Thymus (tissue), 11 donors: ENCODE measurements around the gene ITGB1BP1. TPM values are rescaled to one million over a fixed set of nuclear protein-coding genes. Genes with fewer than 3 reads are reported as not detected.

Experiments
- DNase-seq, 9 donors: peaks; one replicate each; pipeline ENCODE4 v3.0.0-alpha.2; 2013; ENCODE audit warnings: low spot score in 9 of 9, low read depth in 6 of 9, missing footprints in 1 of 9
- H3K27ac ChIP-seq, 2 donors: one replicate each; pipeline ENCODE4 v1.5.1; 2013; ENCODE audit warnings: control low read depth in 1 of 2, low read depth in 1 of 2, low read length in 1 of 2, mild to moderate bottlenecking in 1 of 2, moderate library complexity in 1 of 2
- H3K27me3 ChIP-seq, 2 donors: one replicate each; pipeline ENCODE4 v1.5.1; 2013; ENCODE audit warnings: low read length in 1 of 2; ENCODE audit not compliant: control insufficient read depth in 2 of 2, insufficient read depth in 1 of 2
- H3K36me3 ChIP-seq, 2 donors: one replicate each; pipeline ENCODE4 v1.5.1; 2013; ENCODE audit warnings: low read length in 1 of 2, mild to moderate bottlenecking in 1 of 2, moderate library complexity in 1 of 2; ENCODE audit not compliant: control insufficient read depth in 2 of 2, insufficient read depth in 2 of 2
- H3K4me1 ChIP-seq, 2 donors: one replicate each; pipeline ENCODE4 v1.5.1; 2013; ENCODE audit warnings: low read length in 2 of 2; ENCODE audit not compliant: control insufficient read depth in 2 of 2, insufficient read depth in 2 of 2
- H3K4me3 ChIP-seq, 2 donors: one replicate each; pipeline ENCODE4 v1.5.1; 2013; ENCODE audit warnings: low read length in 2 of 2, control low read depth in 1 of 2, mild to moderate bottlenecking in 1 of 2
- H3K9me3 ChIP-seq, 2 donors: one replicate each; pipeline ENCODE4 v1.5.1; 2013; ENCODE audit warnings: low read length in 1 of 2, mild to moderate bottlenecking in 1 of 2; ENCODE audit not compliant: control insufficient read depth in 2 of 2, insufficient read depth in 1 of 2
- WGBS: extraction: QIAGEN DNeasy Blood & Tissue Kit; methylation state at CpG from one replicate; pipeline ENCODE4 v1.1.7; 2013; 5-methylcytosine and 5-hydroxymethylcytosine counted together
- polyA plus RNA-seq: library from polyadenylated mRNA; stranded (reverse); fragments of 200-250 nt; gene quantifications from one replicate; pipeline ENCODE4 v1.2.3, GENCODE V29; 2013
- total RNA-seq: library from RNA; stranded (reverse); fragments of 120-200 nt; gene quantifications from one replicate; pipeline ENCODE4 v1.2.4, GENCODE V29; 2013
- donor health status: healthy.

ITGB1BP1 gene
- total and polyA plus RNA-seq, 2 donors = 37.3 to 116 TPM

DNA sequence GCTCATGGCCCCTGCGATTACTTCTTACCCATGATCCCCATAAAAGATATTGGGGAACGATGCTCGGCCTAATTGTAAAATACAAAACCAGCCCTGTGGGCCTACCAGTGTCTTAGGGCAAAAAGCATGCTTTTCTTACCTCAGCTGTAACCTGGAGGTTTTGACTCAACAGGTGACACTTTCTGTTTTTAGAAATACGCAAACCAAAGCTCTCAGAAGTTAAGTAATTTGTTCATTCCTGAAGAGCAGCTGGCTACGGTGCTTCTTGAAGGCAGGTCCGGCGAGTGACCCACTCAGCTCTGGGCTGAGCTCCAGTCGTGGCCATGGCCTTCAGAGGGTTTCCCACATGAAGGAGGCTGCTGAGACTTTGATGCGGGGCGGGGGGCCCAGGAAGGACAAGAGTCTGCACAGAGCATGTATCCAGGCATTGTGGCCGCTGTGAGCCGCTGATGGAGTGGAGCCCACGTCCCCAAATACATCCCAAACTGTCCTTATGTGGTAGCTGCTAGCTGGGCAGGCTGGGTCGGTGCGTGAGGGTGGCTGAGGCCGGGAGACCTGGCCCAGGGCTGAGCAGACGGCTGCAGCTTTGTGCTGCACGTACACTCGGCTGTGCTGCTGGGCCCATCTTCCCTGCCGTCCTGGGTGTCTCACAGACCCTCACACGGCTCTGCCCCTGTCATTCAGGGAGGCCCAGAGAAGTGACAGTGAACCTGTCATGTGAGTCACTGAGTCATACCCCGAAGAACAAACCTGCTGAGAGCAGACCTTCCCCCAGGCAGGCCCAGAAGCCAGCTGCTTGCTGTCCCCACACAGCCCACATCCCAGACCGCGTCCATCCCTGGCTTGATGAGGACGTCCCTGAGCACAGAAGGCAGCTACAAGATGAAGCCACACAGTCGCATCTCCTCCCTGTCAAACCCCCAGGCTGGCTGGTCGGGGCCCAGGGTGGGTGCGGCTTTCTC is 34.1 kb downstream of the ITGB1BP1 start:
- Histone ChIP-seq H3K27ac (no peak overlapping the region), H3K27me3 (no peaks in the 10 kb centered on the region), H3K9me3 (no peaks in the 10 kb centered on the region), H3K4me3 (no peak overlapping the region), H3K36me3 (no peaks in the 10 kb centered on the region), H3K4me1 (no peaks in the 10 kb centered on the region)
- no peak for DNase-seq
- WGBS = 96% methylated on average over 28 of the region's 28 CpGs

DNA sequence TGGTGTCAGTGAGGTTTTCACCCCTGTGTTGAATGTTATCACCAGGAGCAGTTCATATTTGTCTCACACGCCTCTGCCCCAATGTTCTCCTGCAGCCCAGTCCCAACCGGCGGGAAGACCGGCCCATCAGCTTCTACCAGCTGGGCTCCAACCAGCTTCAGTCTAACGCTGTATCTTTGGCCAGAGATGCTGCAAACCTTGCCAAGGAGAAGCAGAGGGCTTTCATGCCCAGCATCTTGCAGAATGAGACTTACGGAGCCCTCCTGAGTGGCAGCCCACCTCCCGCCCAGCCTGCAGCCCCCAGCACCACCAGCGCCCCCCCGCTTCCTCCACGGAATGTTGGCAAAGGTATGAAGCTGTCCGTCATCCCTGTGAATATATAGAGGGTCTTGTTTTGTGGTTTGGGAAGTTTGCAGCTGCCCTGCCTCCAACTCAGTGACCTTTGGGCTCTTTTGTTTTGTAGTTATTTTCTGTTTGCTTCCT is 35.1 kb downstream of the ITGB1BP1 start:
- Histone ChIP-seq H3K36me3 (no peaks in the 10 kb centered on the region), H3K4me1 (no peaks in the 10 kb centered on the region), H3K4me3 (no peak overlapping the region), H3K27me3 (no peaks in the 10 kb centered on the region), H3K9me3 (no peaks in the 10 kb centered on the region), H3K27ac (no peak overlapping the region)
- 95% methylated on average over 11 of the region's 11 CpGs for WGBS
- no peak for DNase-seq

DNA sequence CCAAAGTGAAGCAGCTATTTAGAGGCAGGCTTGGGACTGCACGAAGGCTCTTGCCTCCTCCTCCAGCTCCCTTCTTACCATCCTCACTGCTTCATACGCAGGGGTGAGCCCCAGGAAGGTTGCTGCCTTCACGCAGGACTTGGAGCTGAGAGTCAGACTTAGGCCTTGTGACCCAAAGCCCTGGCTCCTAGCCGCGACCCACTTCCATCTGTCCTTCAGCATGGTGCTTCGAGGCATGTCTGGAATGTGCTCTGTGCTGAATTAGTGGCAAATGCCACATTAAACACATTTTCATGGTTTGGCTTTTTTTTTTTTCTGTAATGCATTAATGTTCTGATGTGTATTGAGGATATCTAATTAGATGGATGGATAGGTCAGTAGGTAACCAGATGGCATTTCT is 37.5 kb downstream of the ITGB1BP1 start:
- no peaks in the 10 kb centered on the region for H3K27me3 ChIP-seq
- H3K4me3 ChIP-seq = no peak overlapping the region
- no peaks in the 10 kb centered on the region for H3K36me3 ChIP-seq
- H3K4me1 ChIP-seq = no peaks in the 10 kb centered on the region
- H3K9me3 ChIP-seq = no peaks in the 10 kb centered on the region
- H3K27ac ChIP-seq = no peak overlapping the region
- WGBS = 97% methylated on average over 6 of the region's 6 CpGs
- no peak for DNase-seq

DNA sequence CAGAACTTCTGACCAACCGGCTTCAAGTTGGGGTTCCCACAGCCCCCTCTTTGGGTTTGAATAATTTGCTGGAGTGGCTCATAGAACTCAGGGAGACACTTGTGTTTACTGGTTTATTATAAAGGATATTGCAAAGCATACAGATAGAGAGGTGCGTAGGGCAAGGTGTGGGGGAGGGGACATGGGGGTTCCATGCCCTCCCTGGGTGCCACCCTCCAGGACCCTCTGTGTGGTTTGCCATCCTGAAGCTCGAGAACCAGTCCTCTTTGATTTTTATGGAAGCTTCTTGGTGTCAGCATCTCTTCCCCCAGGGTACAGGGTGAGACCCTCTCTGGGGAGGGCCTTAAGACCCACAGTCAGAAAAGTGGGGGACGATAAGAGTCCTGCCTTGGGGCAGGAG is 38.8 kb downstream of the ITGB1BP1 start:
- WGBS = 90% methylated on average over 4 of the region's 4 CpGs

DNA sequence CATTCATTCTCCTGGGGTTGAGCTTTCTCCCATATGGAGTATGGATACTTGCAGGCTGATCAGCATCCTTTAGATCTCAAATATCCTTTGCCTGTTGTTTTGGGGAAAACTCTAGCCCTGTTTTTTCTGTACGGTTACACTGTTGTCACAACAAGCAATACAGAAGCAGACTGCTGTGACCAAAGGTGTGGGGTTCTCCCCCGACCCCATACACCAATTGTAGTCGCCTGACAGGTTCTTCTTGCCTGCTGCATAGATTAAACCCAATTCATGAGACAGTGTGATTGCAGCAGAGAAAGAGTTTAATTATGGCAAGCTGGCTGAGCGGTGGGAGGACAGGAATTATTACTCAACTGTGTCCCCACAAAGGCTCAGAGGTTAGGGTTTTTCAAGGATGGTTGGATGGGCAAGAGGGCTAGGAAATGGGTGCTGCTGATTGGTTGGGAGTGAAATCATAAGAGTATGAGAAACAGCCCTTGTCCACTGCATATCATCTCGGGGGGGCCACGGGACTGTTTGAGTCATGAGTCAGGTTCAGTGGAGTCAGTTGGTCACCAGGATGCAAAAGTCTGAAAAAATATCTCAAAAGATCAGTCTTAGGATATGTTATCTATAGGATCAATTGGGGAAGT is 40.6 kb downstream of the ITGB1BP1 start:
- 97% methylated on average over 6 of the region's 6 CpGs for whole genome bisulfite sequencing
- Histone ChIP-seq H3K36me3 (no peaks in the 10 kb centered on the region), H3K27ac (no peak overlapping the region), H3K4me3 (no peak overlapping the region), H3K9me3 (no peaks in the 10 kb centered on the region), H3K4me1 (no peaks in the 10 kb centered on the region), H3K27me3 (no peaks in the 10 kb centered on the region)
- no peak for DNase-seq

More for the DNA sequence above, 38.8 kb downstream of the ITGB1BP1 start:
- H3K4me3 ChIP-seq = no peak overlapping the region
- no peaks in the 10 kb centered on the region for H3K27me3 ChIP-seq
- no peaks in the 10 kb centered on the region for H3K36me3 ChIP-seq
- H3K27ac ChIP-seq = no peak overlapping the region
- no peaks in the 10 kb centered on the region for H3K9me3 ChIP-seq
- DNase-seq = no peak
- no peaks in the 10 kb centered on the region for H3K4me1 ChIP-seq

DNA sequence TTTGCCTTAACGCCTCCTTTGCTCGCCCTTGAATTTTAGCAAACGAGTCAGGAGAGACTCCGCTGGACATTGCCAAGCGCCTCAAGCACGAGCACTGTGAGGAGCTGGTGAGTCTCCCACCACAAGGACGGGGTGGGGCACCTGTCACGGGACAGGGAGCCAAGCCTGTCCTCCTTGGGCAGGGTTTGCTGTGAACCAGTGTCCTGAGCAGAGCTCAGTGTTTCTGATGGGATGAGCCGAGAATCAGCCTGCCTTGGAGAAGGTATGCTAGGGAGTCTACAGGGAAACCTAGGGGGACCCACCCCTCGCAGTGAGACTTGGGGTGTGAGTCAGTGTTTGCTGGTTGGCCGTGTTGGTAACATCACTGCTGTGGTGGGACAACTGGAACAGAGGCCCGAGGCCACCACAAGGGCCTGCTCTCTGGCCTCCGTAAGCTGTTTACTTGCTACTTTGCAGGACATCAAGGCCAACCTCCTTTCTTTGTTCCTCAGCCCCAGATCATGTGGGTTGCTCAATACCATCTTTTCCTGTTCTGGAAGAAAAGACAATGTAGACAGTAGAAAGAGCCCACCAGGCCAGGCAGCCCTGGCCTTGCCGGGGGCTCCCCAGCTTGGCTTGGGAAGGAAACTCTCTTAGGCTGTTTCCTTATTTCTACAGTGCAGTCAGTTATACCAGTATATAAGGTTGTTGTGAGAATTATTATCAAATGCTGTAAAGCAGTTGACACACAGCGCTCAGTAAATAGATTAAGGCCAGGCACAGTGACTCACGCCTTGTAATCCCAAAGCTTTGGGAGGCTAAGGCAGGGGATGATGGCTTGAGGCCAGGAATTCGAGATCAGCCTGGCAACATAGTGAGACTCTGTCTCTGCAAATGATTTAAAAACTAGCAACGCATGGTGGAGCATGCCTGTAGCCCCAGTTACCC is 42.4 kb downstream of the ITGB1BP1 start:
- H3K9me3 ChIP-seq = no peaks in the 10 kb centered on the region
- H3K4me1 ChIP-seq = no peaks in the 10 kb centered on the region
- H3K27ac ChIP-seq = no peak overlapping the region
- 95% methylated on average over 18 of the region's 18 CpGs for WGBS
- H3K4me3 ChIP-seq = no peak overlapping the region
- DNase-seq = no peak
- H3K27me3 ChIP-seq = no peaks in the 10 kb centered on the region
- H3K36me3 ChIP-seq = no peaks in the 10 kb centered on the region

DNA sequence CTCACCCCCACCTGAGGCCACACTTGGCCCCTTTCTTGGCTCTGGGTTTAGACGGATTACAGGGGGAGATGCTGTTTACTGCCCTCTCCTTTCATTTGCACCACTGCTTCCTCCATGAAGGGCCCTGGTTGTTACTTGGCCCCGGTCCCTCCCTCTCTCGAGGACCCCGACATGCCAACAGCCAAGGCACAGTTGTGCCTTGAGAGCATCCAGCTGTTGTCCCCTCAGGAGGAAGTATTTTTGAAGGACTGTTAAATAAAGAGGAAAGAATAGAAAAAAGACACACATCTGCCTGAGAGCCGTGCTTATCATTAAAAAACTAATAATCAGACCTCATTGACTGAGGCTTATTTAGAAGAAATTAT is 44.0 kb downstream of the ITGB1BP1 start:
- DNase-seq = no peak
- WGBS = 97% methylated on average over 5 of the region's 5 CpGs
- H3K27me3 ChIP-seq = no peaks in the 10 kb centered on the region
- H3K4me3 ChIP-seq = no peak overlapping the region
- H3K36me3 ChIP-seq = no peaks in the 10 kb centered on the region
- H3K4me1 ChIP-seq = no peaks in the 10 kb centered on the region
- no peak overlapping the region for H3K27ac ChIP-seq
- H3K9me3 ChIP-seq = no peaks in the 10 kb centered on the region

DNA sequence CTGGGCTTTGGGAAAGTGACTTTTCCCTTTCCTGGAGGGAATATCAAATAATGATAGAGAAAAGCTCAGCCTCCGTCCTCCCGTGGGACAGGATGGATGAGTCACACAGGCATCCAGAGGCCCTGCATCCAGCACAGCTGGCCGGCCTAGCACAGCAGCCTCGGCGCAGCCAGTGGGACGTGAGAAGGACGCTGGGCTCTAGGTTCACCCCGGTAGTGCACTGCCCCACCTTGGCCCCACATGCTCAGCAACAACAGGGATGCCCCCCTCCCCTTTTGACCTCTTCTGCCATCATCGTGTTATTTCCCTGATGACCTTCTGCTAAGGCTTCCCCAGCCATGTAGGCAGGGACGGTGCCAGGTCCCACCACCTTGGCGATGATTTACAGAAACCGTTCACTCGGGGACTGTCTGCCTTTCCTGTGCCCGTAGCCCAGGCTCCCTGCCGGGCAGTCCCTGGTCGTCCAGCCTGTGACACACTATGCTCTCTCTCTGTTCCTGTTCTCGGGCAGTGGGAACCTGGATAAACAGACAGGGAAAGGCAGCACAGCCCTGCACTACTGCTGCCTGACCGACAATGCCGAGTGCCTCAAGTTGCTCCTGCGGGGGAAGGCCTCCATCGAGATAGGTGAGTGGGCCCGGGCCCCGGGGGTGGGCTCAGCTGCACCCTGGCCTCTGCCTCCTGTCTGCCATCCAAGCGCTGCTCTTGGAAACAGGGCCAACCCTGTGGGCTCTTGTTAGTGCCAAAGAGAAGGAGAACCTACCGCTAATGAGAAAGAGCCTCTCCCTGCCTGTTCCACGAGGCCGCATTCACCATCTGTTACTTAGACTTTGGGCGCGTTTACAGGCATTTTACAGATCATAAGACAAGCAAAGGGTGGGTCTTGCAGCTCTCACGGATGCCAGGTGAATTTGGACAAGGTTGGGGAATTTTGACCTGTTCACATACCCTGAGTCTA is 44.6 kb downstream of the ITGB1BP1 start:
- Histone ChIP-seq H3K4me1 (no peaks in the 10 kb centered on the region), H3K27me3 (no peaks in the 10 kb centered on the region), H3K4me3 (no peak overlapping the region), H3K36me3 (no peaks in the 10 kb centered on the region), H3K9me3 (no peaks in the 10 kb centered on the region), H3K27ac (no peak overlapping the region)
- DNase-seq = no peak
- 96% methylated on average over 30 of the region's 30 CpGs for WGBS
